NCI-H1105 treated with DMSO at 0.1 percent for 48 hours (cell line): ENCODE data around the gene CRYZL1.
A peak's percentile ranks its signal among the peaks of the same experiment; 100 is the strongest.

Experiments used
- DNase-seq: peaks from one replicate; lab custom pipeline; 2025; lab: John Stamatoyannopoulos, UW

The CRYZL1 gene

DNA sequence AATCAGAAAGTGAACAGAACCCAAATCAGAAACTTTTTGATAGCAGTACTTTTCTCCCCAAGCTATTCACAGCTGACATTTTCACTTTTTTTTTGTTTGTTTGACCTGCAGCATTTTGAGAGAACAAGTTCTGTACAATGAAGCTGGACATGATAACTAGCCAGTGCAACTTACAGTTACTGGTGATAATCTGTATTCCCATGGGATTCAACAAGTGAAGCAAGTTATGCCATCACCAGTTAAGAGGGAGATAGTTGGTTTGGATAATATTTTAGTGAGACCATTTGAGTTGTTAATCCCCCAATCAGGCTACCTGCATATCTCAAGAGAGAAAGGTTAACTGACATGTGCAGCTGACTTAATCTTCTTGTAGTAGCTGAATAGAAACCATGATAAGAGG, 80.6 kb downstream of the CRYZL1 start:
- DNase-seq = no peak

GRCh38 chr21:33559813-33560212, 81.7 kb downstream of the CRYZL1 start:
- no peak for DNase-seq

DNA sequence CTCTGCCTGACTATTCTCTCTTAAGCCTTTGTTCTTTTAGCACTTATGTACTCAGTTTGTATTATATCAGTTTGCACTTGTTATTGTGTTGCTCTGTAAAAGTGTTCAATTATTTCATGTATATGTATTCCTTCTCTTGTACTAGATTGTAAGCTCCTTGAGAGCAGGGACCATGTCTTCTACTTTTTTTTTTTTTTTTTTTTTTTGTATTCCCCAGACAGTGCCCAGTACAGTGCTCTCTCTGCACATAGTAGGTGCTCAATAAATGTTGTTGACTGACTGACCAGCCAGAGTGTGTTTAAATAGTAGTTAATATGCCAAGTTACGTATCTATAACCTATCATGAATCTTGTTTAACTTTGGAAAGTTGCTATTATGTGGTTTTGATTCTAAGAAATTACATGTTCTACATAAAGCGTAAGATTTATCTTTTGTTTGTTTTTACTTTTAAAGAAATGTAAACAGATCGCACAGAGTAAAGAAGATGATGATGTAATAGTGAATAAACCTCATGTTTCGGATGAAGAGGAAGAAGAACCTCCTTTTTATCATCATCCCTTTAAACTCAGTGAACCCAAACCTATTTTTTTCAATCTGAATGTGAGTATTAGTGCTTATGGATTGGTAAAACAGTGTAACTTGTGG, 82.6 kb downstream of the CRYZL1 start:
- DNase-seq = no peak

- DNase-seq = no peak
These were observed 84.1 kb downstream of the CRYZL1 start for GRCh38 chr21:33557447-33557846.

GRCh38 chr21:33554982-33555344, 86.6 kb downstream of the CRYZL1 start:
- DNase-seq = no peak

- DNase-seq = no peak
These were observed 87.1 kb downstream of the CRYZL1 start for GRCh38 chr21:33554236-33554981.

DNA sequence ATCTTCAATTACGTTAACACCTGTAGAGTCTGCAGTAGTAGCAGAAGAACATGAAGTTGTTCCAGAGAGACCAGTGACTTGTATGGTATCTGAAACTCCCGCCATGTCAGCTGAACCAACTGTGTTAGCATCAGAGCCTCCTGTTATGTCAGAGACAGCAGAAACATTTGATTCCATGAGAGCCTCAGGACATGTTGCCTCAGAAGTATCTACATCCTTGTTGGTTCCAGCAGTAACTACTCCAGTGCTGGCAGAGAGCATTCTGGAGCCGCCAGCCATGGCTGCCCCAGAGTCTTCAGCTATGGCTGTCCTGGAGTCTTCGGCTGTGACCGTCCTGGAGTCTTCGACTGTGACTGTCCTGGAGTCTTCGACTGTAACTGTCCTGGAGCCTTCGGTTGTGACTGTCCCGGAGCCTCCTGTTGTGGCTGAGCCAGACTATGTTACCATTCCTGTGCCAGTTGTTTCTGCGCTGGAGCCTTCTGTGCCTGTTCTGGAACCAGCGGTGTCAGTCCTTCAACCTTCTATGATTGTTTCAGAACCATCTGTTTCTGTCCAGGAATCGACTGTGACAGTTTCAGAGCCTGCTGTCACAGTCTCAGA, 88.4 kb downstream of the CRYZL1 start:
- DNase-seq = no peak

DNA sequence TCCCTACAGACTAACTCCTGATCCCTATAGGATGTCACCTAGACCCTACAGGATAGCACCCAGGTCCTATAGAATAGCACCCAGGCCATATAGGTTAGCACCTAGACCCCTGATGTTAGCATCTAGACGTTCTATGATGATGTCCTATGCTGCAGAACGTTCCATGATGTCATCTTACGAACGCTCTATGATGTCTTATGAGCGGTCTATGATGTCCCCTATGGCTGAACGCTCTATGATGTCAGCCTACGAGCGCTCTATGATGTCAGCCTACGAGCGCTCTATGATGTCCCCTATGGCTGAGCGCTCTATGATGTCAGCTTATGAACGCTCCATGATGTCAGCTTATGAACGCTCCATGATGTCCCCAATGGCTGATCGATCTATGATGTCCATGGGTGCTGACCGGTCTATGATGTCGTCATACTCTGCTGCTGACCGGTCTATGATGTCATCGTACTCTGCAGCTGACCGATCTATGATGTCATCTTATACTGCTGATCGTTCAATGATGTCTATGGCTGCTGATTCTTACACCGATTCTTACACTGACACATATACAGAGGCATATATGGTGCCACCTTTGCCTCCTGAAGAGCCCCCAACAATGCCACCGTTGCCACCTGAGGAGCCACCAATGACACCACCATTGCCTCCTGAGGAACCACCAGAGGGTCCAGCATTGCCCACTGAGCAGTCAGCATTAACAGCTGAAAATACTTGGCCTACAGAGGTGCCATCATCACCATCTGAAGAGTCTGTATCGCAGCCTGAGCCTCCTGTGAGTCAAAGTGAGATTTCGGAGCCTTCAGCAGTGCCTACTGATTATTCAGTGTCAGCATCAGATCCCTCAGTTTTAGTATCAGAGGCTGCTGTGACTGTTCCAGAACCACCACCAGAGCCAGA, 89.2 kb downstream of the CRYZL1 start:
- no peak for DNase-seq

DNA sequence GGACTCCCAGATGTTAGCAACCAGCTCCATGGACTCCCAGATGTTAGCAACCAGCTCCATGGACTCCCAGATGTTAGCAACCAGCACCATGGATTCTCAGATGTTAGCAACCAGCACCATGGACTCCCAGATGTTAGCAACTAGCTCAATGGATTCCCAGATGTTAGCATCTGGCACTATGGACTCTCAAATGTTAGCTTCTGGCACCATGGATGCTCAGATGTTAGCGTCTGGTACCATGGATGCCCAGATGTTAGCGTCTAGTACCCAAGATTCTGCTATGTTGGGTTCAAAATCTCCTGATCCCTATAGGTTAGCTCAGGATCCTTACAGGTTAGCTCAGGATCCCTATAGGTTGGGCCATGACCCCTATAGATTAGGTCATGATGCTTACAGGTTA, 89.9 kb downstream of the CRYZL1 start:
- no peak for DNase-seq

GRCh38 chr21:33550772-33551660, 90.5 kb downstream of the CRYZL1 start:
- DNase-seq = no peak

DNA sequence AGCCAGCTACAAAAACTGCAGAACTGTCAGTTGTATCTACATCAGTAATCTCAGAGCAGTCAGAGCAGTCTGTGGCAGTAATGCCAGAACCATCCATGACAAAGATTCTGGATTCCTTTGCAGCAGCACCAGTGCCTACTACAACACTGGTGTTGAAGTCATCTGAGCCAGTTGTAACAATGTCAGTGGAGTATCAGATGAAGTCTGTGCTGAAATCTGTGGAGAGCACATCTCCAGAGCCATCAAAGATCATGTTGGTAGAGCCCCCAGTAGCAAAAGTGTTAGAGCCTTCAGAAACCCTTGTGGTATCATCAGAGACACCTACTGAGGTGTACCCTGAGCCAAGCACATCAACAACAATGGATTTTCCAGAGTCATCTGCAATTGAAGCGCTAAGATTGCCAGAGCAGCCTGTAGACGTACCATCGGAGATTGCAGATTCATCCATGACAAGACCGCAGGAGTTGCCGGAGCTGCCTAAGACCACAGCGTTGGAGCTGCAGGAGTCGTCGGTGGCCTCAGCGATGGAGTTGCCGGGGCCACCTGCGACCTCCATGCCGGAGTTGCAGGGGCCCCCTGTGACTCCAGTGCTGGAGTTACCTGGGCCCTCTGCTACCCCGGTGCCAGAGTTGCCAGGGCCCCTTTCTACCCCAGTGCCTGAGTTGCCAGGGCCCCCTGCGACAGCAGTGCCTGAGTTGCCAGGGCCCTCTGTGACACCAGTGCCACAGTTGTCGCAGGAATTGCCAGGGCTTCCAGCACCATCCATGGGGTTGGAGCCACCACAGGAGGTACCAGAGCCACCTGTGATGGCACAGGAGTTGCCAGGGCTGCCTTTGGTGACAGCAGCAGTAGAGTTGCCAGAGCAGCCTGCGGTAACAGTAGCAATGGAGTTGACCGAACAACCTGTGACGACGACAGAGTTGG, 91.4 kb downstream of the CRYZL1 start:
- DNase-seq = no peak

DNA sequence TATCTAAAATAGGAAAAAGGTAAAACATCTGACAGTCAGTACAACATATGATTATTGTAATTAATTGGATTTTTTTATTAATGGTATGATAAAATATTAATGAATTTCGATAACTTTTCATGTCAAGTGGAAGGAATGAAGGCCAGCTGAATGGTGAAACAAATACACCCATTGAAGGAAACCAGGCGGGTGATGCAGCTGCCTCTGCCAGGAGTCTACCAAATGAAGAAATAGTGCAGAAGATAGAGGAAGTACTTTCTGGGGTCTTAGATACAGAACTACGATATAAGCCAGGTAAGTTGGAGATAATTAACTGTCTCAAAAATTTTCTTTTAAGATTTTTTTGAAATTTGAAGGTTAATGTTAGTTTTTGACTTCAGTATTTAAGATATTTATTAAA, 95.5 kb downstream of the CRYZL1 start:
- DNase-seq = no peak

DNA sequence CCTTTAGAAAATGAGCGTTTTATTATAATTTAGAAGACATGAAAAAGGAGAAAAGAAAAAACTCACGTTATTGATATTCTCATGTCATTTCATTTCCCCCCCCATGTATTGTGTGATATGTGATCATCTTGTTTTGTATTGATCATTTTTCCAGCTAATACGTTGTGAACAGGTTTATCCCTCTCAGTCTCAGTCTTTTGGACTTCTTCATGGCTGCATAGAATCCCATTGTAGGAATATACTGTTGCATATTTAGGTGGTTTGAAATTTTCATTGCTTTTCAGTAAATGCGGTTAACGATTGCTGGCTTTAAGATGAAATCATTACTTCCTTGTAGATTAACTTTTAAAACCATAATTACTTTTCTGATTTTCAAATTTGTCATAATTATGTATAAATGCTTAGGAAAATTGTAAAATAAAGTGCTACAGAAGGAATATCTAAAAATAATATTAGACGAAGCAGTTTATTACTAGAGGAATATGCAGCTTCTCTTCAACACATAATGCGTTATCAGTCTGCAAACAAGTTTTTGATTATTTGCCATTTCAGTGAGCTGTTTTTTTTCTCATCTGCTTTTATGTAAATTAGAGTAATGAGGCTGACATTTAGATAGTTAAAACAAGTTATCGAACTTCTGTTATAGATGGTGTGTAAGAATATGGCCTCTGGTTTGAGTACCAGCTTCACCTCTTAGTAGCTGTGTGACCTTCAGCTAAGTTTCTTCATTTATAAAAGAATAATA, 96.9 kb downstream of the CRYZL1 start:
- no peak for DNase-seq

GRCh38 chr21:33543505-33544129, 97.9 kb downstream of the CRYZL1 start:
- DNase-seq = no peak

DNA sequence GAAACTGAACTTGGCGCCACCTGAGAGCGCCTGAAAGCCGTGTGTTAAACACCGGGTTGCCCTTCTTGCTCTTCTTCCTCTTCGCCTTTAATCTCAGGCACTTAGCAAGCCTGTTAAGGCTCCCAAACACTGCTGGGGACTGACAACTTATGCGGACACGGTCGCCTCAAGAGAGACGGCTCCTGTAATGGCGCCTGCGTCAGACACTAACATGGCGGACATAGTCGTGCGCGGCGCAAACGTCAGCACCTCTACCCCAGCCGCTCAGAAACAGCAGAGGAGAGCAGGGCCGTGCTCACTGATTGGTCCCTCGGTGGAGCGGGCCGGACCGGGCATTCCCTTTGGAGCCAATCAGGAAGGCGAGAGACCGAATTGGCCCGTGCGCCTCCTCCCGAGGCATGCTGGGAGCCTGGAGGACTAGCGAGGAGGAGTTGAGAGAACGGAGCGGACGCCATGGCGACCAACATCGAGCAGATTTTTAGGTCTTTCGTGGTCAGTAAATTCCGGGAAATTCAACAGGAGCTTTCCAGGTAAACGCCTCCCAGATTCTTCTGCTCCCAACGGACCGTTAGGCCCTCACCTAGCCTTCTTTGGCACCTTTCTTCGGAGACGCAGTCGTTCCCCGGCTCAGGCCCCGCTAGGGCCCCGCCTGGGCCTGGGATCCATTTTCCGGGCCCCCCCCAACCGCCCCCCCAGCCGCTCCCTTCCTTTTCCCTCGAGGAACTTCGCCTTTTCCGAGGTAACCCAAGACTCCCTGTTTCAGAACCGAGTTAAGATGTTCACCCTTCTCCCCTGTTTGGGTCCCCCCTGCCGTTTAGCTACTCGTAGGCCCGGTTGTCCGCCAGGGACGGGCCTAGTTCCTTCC, 98.7 kb downstream of the CRYZL1 start, which contains the start of gene SON:
TSS of gene SON (plus strand) at position 399 of the 865 bp plus-strand sequence. CDS start at position 454, 55 bp downstream.
- DNase-seq = peak; percentile 99

- DNase-seq = peak; percentile 81
These were observed 99.5 kb downstream of the CRYZL1 start, which contains the start of gene GART for GRCh38 chr21:33541756-33542639. Gene GART, minus strand, starts transcription at chr21:33542117. Its CDS starts 2,802 bp downstream, at chr21:33539315.
